GM12864 (cell line): ENCODE results near the gene PRKG1.

Experiments used
- DNase-seq: peaks from one replicate; pipeline ENCODE4 v3.0.0-alpha.2; 2011; ENCODE audit warnings: low read depth
- H3K4me3 ChIP-seq: 2 replicates; pipeline ENCODE4 v1.5.1; 2011; ENCODE audit warnings: mild to moderate bottlenecking, low read depth, low read length, control low read depth
- CTCF ChIP-seq: IDR thresholded peaks from 2 replicates; pipeline ENCODE4 v1.5.1; 2011; ENCODE audit warnings: low read depth, mild to moderate bottlenecking, moderate library complexity, low read length, control low read depth, inconsistent platforms; ENCODE audit errors: missing control alignments

The PRKG1 gene

GRCh38 chr10:51952056-51952455, 877.8 kb downstream of the PRKG1 start:
- no peak for DNase-seq
- no peak for TF ChIP-seq CTCF

GRCh38 chr10:51955696-51956095, 881.4 kb downstream of the PRKG1 start:
- H3K4me3 ChIP-seq, result no peak overlapping the region
- TF ChIP-seq CTCF, result no peak
- DNase-seq, result no peak

More at GRCh38 chr10:51952056-51952455, 877.8 kb downstream of the PRKG1 start:
- H3K4me3 ChIP-seq, result no peak overlapping the region

- DNase-seq, result no peak
- no peak for TF ChIP-seq CTCF
- H3K4me3 ChIP-seq, result no peak overlapping the region
Measured at GRCh38 chr10:51956822-51957221, 882.5 kb downstream of the PRKG1 start.

- no peak overlapping the region for H3K4me3 ChIP-seq
- DNase-seq, result no peak
- peak; percentile 25 for TF ChIP-seq CTCF
Measured at GRCh38 chr10:51960494-51960895, 886.2 kb downstream of the PRKG1 start.

GRCh38 chr10:51961401-51961800, 887.1 kb downstream of the PRKG1 start:
- no peak for DNase-seq
- TF ChIP-seq CTCF, result no peak
- H3K4me3 ChIP-seq, result no peak overlapping the region

- H3K4me3 ChIP-seq, result no peak overlapping the region
- no peak for TF ChIP-seq CTCF
- DNase-seq, result no peak
Measured at GRCh38 chr10:51964630-51965029, 890.3 kb downstream of the PRKG1 start.

- no peak overlapping the region for H3K4me3 ChIP-seq
- no peak for DNase-seq
- no peak for TF ChIP-seq CTCF
Measured at GRCh38 chr10:51965451-51965850, 891.2 kb downstream of the PRKG1 start.
